Astrocyte (in vitro differentiated cells and primary cell): ENCODE measurements around the gene CDH22. TPM values are rescaled to one million over a fixed set of nuclear protein-coding genes. Genes with fewer than 3 reads are reported as not detected.

Experiments
- DNase-seq: peaks from one replicate; pipeline ENCODE4 v3.0.0-alpha.2; 2010; ENCODE audit warnings: low read depth
- FAIRE-seq: peaks from 2 replicates; lab custom pipeline; 2011; peaks lifted over from hg19 to GRCh38; lab: Jason Lieb, UNC
- H2AFZ ChIP-seq: 2 replicates; pipeline ENCODE4 v1.6.0; 2012; ENCODE audit warnings: low read depth, low read length, inconsistent platforms
- H3K27ac ChIP-seq: 2 replicates; pipeline ENCODE4 v1.5.1; 2011; ENCODE audit warnings: low read depth, low read length, inconsistent platforms
- H3K27me3 ChIP-seq: 2 replicates; pipeline ENCODE4 v1.6.0; 2011; ENCODE audit warnings: low read length, inconsistent platforms; ENCODE audit not compliant: insufficient read depth
- H3K36me3 ChIP-seq: 2 replicates; pipeline ENCODE4 v1.5.1; 2011; ENCODE audit warnings: low read length, inconsistent platforms; ENCODE audit not compliant: insufficient read depth
- H3K4me1 ChIP-seq: 2 replicates; pipeline ENCODE4 v1.5.1; 2011; ENCODE audit warnings: low read length, inconsistent platforms; ENCODE audit not compliant: insufficient read depth
- H3K4me2 ChIP-seq: 2 replicates; pipeline ENCODE4 v1.6.0; 2012; ENCODE audit warnings: low read length, inconsistent platforms
- H3K4me3 ChIP-seq: 2 replicates; pipeline ENCODE4 v1.5.1; 2011; ENCODE audit warnings: low read depth, mild to moderate bottlenecking, low read length, inconsistent platforms; ENCODE audit not compliant: insufficient read depth
- H3K79me2 ChIP-seq: 2 replicates; pipeline ENCODE4 v1.6.0; 2012; ENCODE audit warnings: mild to moderate bottlenecking, low read length, inconsistent platforms; ENCODE audit not compliant: insufficient read depth
- H3K9ac ChIP-seq: 2 replicates; pipeline ENCODE4 v1.6.0; 2012; ENCODE audit warnings: mild to moderate bottlenecking, low read length, inconsistent platforms
- H3K9me3 ChIP-seq: 2 replicates; pipeline ENCODE4 v1.5.1; 2012; ENCODE audit warnings: low read depth, mild to moderate bottlenecking, low read length, inconsistent platforms; ENCODE audit not compliant: insufficient read depth
- H4K20me1 ChIP-seq: 2 replicates; pipeline ENCODE4 v1.6.0; 2012; ENCODE audit warnings: low read length, inconsistent platforms; ENCODE audit not compliant: insufficient read depth
- H3K27ac Mint-ChIP-seq: one replicate; pipeline ENCODE4 v1.8.0; 2021; ENCODE audit warnings: mild to moderate bottlenecking, mixed read lengths; ENCODE audit not compliant: unreplicated experiment
- H3K27me3 Mint-ChIP-seq: one replicate; pipeline ENCODE4 v1.8.0; 2021; ENCODE audit warnings: low read depth, mixed read lengths; ENCODE audit not compliant: unreplicated experiment
- H3K36me3 Mint-ChIP-seq: one replicate; pipeline ENCODE4 v1.8.0; 2021; ENCODE audit warnings: low read depth, mixed read lengths; ENCODE audit not compliant: unreplicated experiment
- H3K4me1 Mint-ChIP-seq: one replicate; pipeline ENCODE4 v1.8.0; 2021; ENCODE audit warnings: low read depth, mixed read lengths; ENCODE audit not compliant: unreplicated experiment
- H3K4me3 Mint-ChIP-seq: one replicate; pipeline ENCODE4 v1.8.0; 2021; ENCODE audit warnings: mild to moderate bottlenecking, moderate library complexity, mixed read lengths; ENCODE audit not compliant: unreplicated experiment
- H3K9me3 Mint-ChIP-seq: one replicate; pipeline ENCODE4 v1.8.0; 2021; ENCODE audit warnings: mild to moderate bottlenecking, mixed read lengths; ENCODE audit not compliant: unreplicated experiment
- EZH2 ChIP-seq: IDR thresholded peaks from 2 replicates; pipeline ENCODE4 v1.6.1; 2012; ENCODE audit warnings: mild to moderate bottlenecking, low read length, inconsistent platforms; ENCODE audit not compliant: insufficient read depth
- total RNA-seq: library from RNA; stranded (reverse); gene quantifications from 2 replicates; pipeline ENCODE4 v1.2.1, GENCODE V29; 2021
- TF ChIP-seq, protein P1 (sequence below): IDR thresholded peaks from 2 replicates; pipeline ENCODE4 v1.5.1; 2011; ENCODE audit warnings: low read depth, mild to moderate bottlenecking, inconsistent platforms, low read length, moderate library complexity; ENCODE audit not compliant: insufficient read depth

Gene CDH22
- total RNA-seq, 1 donor from 2014 or later = not detected

DNA sequence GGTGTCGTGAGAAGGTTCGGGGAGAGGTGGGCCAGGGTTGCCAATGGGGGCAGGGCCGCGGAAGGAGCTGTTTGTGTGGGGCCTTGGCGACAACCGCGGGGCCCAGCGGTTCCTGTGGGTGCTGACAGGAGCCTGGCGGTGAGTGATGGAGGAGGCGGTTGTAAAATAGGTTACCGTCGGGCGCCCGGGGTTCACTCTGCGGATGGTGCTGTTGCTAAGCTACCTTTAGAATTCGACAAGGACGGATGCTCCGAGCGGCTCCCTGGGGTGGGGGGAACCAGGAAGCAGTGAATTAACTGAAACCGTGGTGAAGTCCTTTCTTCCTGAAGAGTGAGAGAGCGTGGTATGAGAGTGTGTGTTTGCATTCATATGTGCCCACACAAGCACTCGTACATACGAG, 61.7 kb downstream of the CDH22 start:
- DNase-seq = no peak
- H3K4me3 ChIP-seq = no peak overlapping the region
- peak; percentile 30 for TF ChIP-seq EZH2
- TF ChIP-seq, protein P1, sequence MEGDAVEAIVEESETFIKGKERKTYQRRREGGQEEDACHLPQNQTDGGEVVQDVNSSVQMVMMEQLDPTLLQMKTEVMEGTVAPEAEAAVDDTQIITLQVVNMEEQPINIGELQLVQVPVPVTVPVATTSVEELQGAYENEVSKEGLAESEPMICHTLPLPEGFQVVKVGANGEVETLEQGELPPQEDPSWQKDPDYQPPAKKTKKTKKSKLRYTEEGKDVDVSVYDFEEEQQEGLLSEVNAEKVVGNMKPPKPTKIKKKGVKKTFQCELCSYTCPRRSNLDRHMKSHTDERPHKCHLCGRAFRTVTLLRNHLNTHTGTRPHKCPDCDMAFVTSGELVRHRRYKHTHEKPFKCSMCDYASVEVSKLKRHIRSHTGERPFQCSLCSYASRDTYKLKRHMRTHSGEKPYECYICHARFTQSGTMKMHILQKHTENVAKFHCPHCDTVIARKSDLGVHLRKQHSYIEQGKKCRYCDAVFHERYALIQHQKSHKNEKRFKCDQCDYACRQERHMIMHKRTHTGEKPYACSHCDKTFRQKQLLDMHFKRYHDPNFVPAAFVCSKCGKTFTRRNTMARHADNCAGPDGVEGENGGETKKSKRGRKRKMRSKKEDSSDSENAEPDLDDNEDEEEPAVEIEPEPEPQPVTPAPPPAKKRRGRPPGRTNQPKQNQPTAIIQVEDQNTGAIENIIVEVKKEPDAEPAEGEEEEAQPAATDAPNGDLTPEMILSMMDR = no peak
- H4K20me1 ChIP-seq = no peaks in the 10 kb centered on the region
- no peak overlapping the region for H3K9ac ChIP-seq
- no peaks in the 10 kb centered on the region for H3K4me1 ChIP-seq
- H3K79me2 ChIP-seq = no peaks in the 10 kb centered on the region
- no peak overlapping the region for H2AFZ ChIP-seq
- no peak overlapping the region for H3K27ac Mint-ChIP-seq
- H3K36me3 Mint-ChIP-seq = no peaks in the 10 kb centered on the region
- no peak overlapping the region for H3K4me2 ChIP-seq
- H3K27me3 ChIP-seq = peaks cover 52% of the 10 kb centered on the region
- no peak overlapping the region for H3K27ac ChIP-seq
- H3K9me3 Mint-ChIP-seq = peaks cover 10% of the 10 kb centered on the region
- no peaks in the 10 kb centered on the region for H3K9me3 ChIP-seq
- H3K36me3 ChIP-seq = no peaks in the 10 kb centered on the region
- H3K27me3 Mint-ChIP-seq = peaks cover 84% of the 10 kb centered on the region
- FAIRE-seq = no peak
- no peak overlapping the region for H3K4me3 Mint-ChIP-seq
- no peaks in the 10 kb centered on the region for H3K4me1 Mint-ChIP-seq

- Mint-ChIP-seq H3K4me1 (no peaks in the 10 kb centered on the region), H3K36me3 (no peaks in the 10 kb centered on the region), H3K4me3 (no peak overlapping the region), H3K27ac (peak overlapping the region; percentile 36), H3K27me3 (peaks cover 67% of the 10 kb centered on the region), H3K9me3 (no peaks in the 10 kb centered on the region)
- Histone ChIP-seq H3K4me1 (no peaks in the 10 kb centered on the region), H4K20me1 (no peaks in the 10 kb centered on the region), H3K4me2 (no peak overlapping the region), H3K27ac (no peak overlapping the region), H3K9me3 (no peaks in the 10 kb centered on the region), H3K79me2 (no peaks in the 10 kb centered on the region), H3K27me3 (peaks cover 36% of the 10 kb centered on the region), H3K9ac (no peak overlapping the region), H2AFZ (no peak overlapping the region), H3K36me3 (no peaks in the 10 kb centered on the region), H3K4me3 (no peak overlapping the region)
- no peak for FAIRE-seq
- TF ChIP-seq, protein P1 = no peak
- TF ChIP-seq EZH2 = no peak
- DNase-seq = no peak
Measured at GRCh38 chr20:46243707-46244628, 64.3 kb downstream of the CDH22 start.

DNA sequence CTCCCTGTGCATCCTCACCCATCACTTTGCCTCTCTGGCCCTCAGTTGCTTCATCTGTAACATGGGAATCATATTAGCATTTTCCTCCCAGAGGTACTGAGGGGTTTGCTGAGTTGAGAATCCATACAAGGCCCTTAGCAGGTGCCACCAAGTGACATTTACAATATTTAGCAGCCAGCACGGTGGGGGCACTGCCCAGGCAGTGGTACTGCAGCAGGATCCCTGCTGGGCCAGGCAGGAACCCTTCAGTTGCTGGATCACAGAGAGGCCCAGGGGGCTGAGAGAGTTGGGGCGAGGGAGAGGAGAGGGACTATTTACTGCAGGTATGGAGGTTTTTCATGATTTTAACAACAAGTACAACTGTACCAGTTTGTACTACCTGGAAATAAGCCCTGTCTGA, 65.9 kb downstream of the CDH22 start:
- Mint-ChIP-seq H3K4me3 (no peak overlapping the region), H3K9me3 (no peaks in the 10 kb centered on the region), H3K27ac (no peak overlapping the region), H3K4me1 (no peaks in the 10 kb centered on the region), H3K27me3 (peaks cover 57% of the 10 kb centered on the region), H3K36me3 (no peaks in the 10 kb centered on the region)
- no peaks in the 10 kb centered on the region for H3K79me2 ChIP-seq
- DNase-seq (no peak), FAIRE-seq (no peak)
- H3K4me1 ChIP-seq = no peaks in the 10 kb centered on the region
- no peaks in the 10 kb centered on the region for H3K36me3 ChIP-seq
- no peak overlapping the region for H2AFZ ChIP-seq
- H3K27ac ChIP-seq = no peak overlapping the region
- H3K9ac ChIP-seq = no peak overlapping the region
- no peak overlapping the region for H3K4me3 ChIP-seq
- H4K20me1 ChIP-seq = no peaks in the 10 kb centered on the region
- TF ChIP-seq, protein P1 = no peak
- TF ChIP-seq EZH2 = no peak
- peaks cover 31% of the 10 kb centered on the region for H3K27me3 ChIP-seq
- no peaks in the 10 kb centered on the region for H3K9me3 ChIP-seq
- H3K4me2 ChIP-seq = no peak overlapping the region
